Body of pancreas (tissue), 4 donors: ENCODE measurements around the gene ARHGAP6.

Experiments
- CTCF ChIP-seq, 7 experiments: fragments of 450-650 bp in 4 of 7; fragments of 200-600 bp in 3 of 7; sonication (generic) in 3 of 7; IDR thresholded peaks; one replicate each; pipeline ENCODE4 v1.5.1; 2016 to 2019; ENCODE audit warnings: antibody characterized with exemption in 7 of 7
- POLR2A ChIP-seq, 3 donors: fragments of 450-650 bp; IDR thresholded peaks; one replicate each; pipeline ENCODE4 v1.6.1; 2016; ENCODE audit warnings: antibody characterized with exemption in 3 of 3, mild to moderate bottlenecking in 2 of 3

GRCh38 chrX:11437642-11438379 is 227.9 kb downstream of the ARHGAP6 start:
- TF ChIP-seq CTCF (IDR thresholded peaks at IDR 0.05) (no peak), POLR2A (IDR thresholded peaks at IDR 0.05) (no peak)
